Adipocyte (in vitro differentiated cells): ENCODE measurements around the gene SRP68.

Source experiments
- DNase-seq: peaks from one replicate; pipeline ENCODE4 v3.0.0-alpha.2; 2015; ENCODE audit warnings: low read depth
- H3K27me3 ChIP-seq: replicated peaks from 2 replicates; pipeline ENCODE4 v1.7.0; 2013; ENCODE audit warnings: mild to moderate bottlenecking, low read length, moderate library complexity; ENCODE audit not compliant: control insufficient read depth, insufficient read depth
- H3K36me3 ChIP-seq: 2 replicates; pipeline ENCODE4 v1.7.0; 2013; ENCODE audit warnings: low read length, mild to moderate bottlenecking, moderate library complexity; ENCODE audit not compliant: control insufficient read depth, insufficient read depth, severe bottlenecking
- H3K4me1 ChIP-seq: 2 replicates; pipeline ENCODE4 v1.7.0; 2013; ENCODE audit warnings: mild to moderate bottlenecking, low read length, moderate library complexity; ENCODE audit not compliant: control insufficient read depth, insufficient read depth
- H3K4me3 ChIP-seq: 2 replicates; pipeline ENCODE4 v1.7.0; 2013; ENCODE audit warnings: mild to moderate bottlenecking, low read length, moderate library complexity
- H3K9ac ChIP-seq: 2 replicates; pipeline ENCODE4 v1.7.0; 2013; ENCODE audit warnings: mild to moderate bottlenecking, low read length, moderate library complexity
- H3K9me3 ChIP-seq: 2 replicates; pipeline ENCODE4 v1.7.0; 2013; ENCODE audit warnings: mild to moderate bottlenecking, low read length, moderate library complexity; ENCODE audit not compliant: control insufficient read depth

Gene SRP68

DNA sequence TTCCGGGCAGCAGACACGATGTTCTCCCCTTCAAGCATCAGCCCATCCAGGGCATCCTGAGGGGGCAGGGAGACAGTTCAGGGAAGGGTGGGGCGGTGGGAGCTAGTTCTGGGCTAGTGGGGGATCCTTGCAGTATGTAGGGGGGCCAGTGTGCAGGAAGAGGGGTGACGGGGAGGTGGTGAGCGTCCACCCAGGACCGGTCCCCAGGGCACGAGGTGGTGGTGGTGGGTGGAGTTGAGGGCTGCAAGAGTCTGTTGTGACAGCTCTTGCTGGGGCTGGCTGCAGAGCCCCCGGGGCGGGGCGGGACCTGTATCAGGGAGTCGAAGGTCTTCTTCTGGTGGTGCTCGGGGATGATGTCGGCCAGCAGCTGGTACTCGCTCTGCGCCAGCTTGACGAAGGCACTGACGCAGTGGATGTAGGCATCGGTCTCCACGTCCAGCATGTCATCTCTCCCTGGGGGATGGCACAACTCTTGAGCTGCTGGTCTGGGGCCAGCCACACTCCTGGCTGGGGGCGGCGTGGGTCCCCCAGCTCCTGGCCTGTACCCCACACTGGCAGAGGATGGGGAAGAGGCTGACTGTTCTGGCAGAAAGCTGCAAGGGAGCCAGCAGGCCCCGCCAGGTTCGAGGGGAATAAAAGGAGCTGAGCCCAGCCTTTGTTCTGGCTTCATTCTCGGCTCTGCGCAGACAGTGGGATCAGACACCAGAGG, 16.7 kb upstream of the SRP68 start:
- no peaks in the 10 kb centered on the region for H3K4me1 ChIP-seq
- DNase-seq, result no peak
- H3K27me3 ChIP-seq, result no peaks in the 10 kb centered on the region
- H3K4me3 ChIP-seq, result no peak overlapping the region
- no peaks in the 10 kb centered on the region for H3K9me3 ChIP-seq
- H3K9ac ChIP-seq, result no peak overlapping the region
- peaks cover 91% of the 10 kb centered on the region for H3K36me3 ChIP-seq

GRCh38 chr17:76088041-76088867, 15.9 kb upstream of the SRP68 start:
- no peaks in the 10 kb centered on the region for H3K27me3 ChIP-seq
- no peaks in the 10 kb centered on the region for H3K9me3 ChIP-seq
- H3K4me3 ChIP-seq, result no peak overlapping the region
- peaks cover 91% of the 10 kb centered on the region for H3K36me3 ChIP-seq
- no peaks in the 10 kb centered on the region for H3K4me1 ChIP-seq
- no peak overlapping the region for H3K9ac ChIP-seq
- no peak for DNase-seq

DNA sequence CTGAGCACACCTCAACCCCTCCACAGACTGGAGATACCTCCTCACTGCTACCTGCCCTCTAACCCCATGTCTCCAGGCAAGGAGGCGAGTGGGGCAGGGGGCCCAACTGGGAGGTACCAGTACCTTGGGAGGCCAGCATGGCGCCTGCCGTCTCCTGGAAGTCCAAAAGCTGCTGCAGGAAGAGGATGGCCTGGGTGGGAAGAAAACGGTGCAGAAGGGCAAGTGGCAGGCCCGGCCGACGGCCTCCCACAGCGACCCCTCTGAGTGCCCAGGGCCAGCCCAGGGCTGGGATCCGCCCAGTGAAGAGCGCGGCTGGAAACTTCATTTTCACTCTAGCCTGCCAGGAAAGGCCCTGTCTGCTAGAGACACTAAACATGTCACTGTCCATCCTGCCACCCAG, 15.2 kb upstream of the SRP68 start:
- H3K4me1 ChIP-seq, result no peaks in the 10 kb centered on the region
- H3K9ac ChIP-seq, result no peak overlapping the region
- H3K36me3 ChIP-seq, result peaks cover 87% of the 10 kb centered on the region
- H3K27me3 ChIP-seq, result no peaks in the 10 kb centered on the region
- H3K4me3 ChIP-seq, result no peak overlapping the region
- H3K9me3 ChIP-seq, result no peaks in the 10 kb centered on the region
- DNase-seq, result no peak

- no peak for DNase-seq
- Histone ChIP-seq H3K4me3 (no peak overlapping the region), H3K9ac (no peak overlapping the region), H3K27me3 (no peaks in the 10 kb centered on the region), H3K9me3 (no peaks in the 10 kb centered on the region), H3K36me3 (peaks cover 82% of the 10 kb centered on the region), H3K4me1 (no peaks in the 10 kb centered on the region)
Observed at GRCh38 chr17:76086384-76086783, 14.1 kb upstream of the SRP68 start.

GRCh38 chr17:76085731-76086366, 13.5 kb upstream of the SRP68 start:
- DNase-seq, result no peak
- no peaks in the 10 kb centered on the region for H3K27me3 ChIP-seq
- H3K4me3 ChIP-seq, result no peak overlapping the region
- H3K4me1 ChIP-seq, result no peaks in the 10 kb centered on the region
- peaks cover 77% of the 10 kb centered on the region for H3K36me3 ChIP-seq
- no peaks in the 10 kb centered on the region for H3K9me3 ChIP-seq
- no peak overlapping the region for H3K9ac ChIP-seq

GRCh38 chr17:76085066-76085730, 12.9 kb upstream of the SRP68 start:
- DNase-seq, result no peak
- peaks cover 71% of the 10 kb centered on the region for H3K36me3 ChIP-seq
- H3K4me1 ChIP-seq, result no peaks in the 10 kb centered on the region
- H3K9me3 ChIP-seq, result no peaks in the 10 kb centered on the region
- no peak overlapping the region for H3K4me3 ChIP-seq
- H3K9ac ChIP-seq, result no peak overlapping the region
- no peaks in the 10 kb centered on the region for H3K27me3 ChIP-seq

- H3K27me3 ChIP-seq, result peaks cover 15% of the 10 kb centered on the region
- no peaks in the 10 kb centered on the region for H3K4me1 ChIP-seq
- no peak overlapping the region for H3K4me3 ChIP-seq
- no peaks in the 10 kb centered on the region for H3K9me3 ChIP-seq
- peaks cover 56% of the 10 kb centered on the region for H3K36me3 ChIP-seq
- H3K9ac ChIP-seq, result no peak overlapping the region
- no peak for DNase-seq
Observed at GRCh38 chr17:76083536-76084182, 11.3 kb upstream of the SRP68 start.

DNA sequence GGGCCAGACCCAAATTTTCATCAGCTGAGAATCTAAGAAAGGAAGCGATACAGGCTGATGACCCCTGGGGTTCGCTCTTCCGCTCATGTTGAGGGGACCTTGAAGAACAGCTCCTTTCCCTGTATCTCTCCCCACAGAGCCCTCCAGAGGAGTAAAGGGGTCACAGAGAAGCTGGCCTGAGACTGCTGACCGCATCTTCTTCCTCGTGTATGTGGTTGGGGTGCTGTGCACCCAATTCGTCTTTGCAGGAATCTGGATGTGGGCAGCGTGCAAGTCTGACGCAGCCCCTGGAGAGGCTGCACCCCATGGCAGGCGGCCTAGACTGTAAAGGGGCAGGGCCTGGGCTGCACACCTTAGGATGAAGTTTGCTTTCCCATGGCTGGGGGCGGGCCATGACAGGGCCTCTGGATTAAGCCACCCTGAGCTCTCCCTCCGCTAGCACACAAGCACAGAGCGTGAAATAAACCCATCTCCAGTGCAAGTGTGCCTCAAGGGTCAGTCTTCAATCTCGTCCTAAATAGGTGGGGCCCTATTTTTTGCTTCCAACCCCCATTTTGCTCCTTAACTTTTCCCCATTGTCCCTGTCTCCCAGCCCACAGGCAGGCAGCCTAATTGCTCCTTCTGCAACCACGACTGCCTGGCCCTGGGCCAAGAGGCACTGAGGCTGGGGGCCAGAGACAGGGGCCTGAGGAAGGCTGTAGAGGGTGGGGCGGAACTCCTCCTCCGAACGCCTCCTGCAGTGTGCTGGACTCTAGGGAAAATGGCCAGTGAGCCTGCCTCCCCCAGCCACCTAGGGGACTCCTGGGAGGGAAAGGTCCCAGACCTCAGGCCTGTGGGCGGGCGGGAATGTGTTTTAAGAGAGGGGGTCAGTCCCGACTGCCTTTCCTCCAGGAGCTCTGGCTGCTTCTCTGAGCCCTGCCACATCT, 10.3 kb upstream of the SRP68 start:
- H3K36me3 ChIP-seq, result peaks cover 45% of the 10 kb centered on the region
- no peaks in the 10 kb centered on the region for H3K4me1 ChIP-seq

GRCh38 chr17:76081295-76082210, 9.2 kb upstream of the SRP68 start:
- Histone ChIP-seq H3K9me3 (no peaks in the 10 kb centered on the region), H3K9ac (no peak overlapping the region), H3K4me1 (no peaks in the 10 kb centered on the region), H3K36me3 (peaks cover 35% of the 10 kb centered on the region), H3K4me3 (no peak overlapping the region), H3K27me3 (peaks cover 32% of the 10 kb centered on the region)
- no peak for DNase-seq

More for the DNA sequence above, 10.3 kb upstream of the SRP68 start:
- no peaks in the 10 kb centered on the region for H3K9me3 ChIP-seq
- H3K27me3 ChIP-seq, result peaks cover 22% of the 10 kb centered on the region
- DNase-seq, result no peak
- H3K9ac ChIP-seq, result no peak overlapping the region
- H3K4me3 ChIP-seq, result no peak overlapping the region
